ENCODE measurements around the gene HBG2. TPM values are rescaled to one million over a fixed set of nuclear protein-coding genes. Genes with fewer than 3 reads are reported as not detected.

HBG2 gene
- total and polyA plus RNA-seq, 2 of the 13 experiments (the other 11 are each of a cell fraction or from before 2014, with no cell fraction given): not detected

DNA sequence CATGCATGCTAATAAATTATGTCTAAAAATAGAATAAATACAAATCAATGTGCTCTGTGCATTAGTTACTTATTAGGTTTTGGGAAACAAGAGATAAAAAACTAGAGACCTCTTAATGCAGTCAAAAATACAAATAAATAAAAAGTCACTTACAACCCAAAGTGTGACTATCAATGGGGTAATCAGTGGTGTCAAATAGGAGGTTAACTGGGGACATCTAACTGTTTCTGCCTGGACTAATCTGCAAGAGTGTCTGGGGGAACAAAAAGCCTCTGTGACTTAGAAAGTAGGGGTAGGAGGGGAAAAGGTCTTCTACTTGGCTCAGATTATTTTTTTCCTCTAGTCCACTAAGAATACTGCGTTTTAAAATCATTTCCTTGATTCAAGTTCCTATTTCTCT, 26.9 kb downstream of the HBG2 start (continued):
- TF ChIP-seq, protein P1, sequence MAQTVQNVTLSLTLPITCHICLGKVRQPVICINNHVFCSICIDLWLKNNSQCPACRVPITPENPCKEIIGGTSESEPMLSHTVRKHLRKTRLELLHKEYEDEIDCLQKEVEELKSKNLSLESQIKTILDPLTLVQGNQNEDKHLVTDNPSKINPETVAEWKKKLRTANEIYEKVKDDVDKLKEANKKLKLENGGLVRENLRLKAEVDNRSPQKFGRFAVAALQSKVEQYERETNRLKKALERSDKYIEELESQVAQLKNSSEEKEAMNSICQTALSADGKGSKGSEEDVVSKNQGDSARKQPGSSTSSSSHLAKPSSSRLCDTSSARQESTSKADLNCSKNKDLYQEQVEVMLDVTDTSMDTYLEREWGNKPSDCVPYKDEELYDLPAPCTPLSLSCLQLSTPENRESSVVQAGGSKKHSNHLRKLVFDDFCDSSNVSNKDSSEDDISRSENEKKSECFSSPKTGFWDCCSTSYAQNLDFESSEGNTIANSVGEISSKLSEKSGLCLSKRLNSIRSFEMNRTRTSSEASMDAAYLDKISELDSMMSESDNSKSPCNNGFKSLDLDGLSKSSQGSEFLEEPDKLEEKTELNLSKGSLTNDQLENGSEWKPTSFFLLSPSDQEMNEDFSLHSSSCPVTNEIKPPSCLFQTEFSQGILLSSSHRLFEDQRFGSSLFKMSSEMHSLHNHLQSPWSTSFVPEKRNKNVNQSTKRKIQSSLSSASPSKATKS (CRISPR knock-in tag; IDR thresholded peaks at IDR 0.05): no peak
- no peak for TF ChIP-seq TARDBP (CRISPR knock-in tag; IDR thresholded peaks at IDR 0.05)
- TF ChIP-seq, protein P2, sequence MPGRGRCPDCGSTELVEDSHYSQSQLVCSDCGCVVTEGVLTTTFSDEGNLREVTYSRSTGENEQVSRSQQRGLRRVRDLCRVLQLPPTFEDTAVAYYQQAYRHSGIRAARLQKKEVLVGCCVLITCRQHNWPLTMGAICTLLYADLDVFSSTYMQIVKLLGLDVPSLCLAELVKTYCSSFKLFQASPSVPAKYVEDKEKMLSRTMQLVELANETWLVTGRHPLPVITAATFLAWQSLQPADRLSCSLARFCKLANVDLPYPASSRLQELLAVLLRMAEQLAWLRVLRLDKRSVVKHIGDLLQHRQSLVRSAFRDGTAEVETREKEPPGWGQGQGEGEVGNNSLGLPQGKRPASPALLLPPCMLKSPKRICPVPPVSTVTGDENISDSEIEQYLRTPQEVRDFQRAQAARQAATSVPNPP (CRISPR knock-in tag; IDR thresholded peaks at IDR 0.05): no peak
- no peak for TF ChIP-seq CREB1 (IDR thresholded peaks at IDR 0.05)
- no peak for TF ChIP-seq CREB1 (CRISPR knock-in tag; IDR thresholded peaks at IDR 0.05)
- no peak for TF ChIP-seq ZIK1 (CRISPR knock-in tag; IDR thresholded peaks at IDR 0.05; ENCODE audit: borderline replicate concordance, low read depth)
- TF ChIP-seq ZNF572 (CRISPR knock-in tag; IDR thresholded peaks at IDR 0.05): no peak
- TF ChIP-seq ZNF263 (CRISPR knock-in tag; IDR thresholded peaks at IDR 0.05): no peak
- TF ChIP-seq RNF2 (conservative IDR thresholded peaks at IDR 0.05; ENCODE audit: low read depth): no peak
- no peak for TF ChIP-seq ZFP37 (CRISPR knock-in tag; IDR thresholded peaks at IDR 0.05; ENCODE audit: borderline replicate concordance)
- TF ChIP-seq ZNF264 (CRISPR knock-in tag; IDR thresholded peaks at IDR 0.05): no peak

DNA sequence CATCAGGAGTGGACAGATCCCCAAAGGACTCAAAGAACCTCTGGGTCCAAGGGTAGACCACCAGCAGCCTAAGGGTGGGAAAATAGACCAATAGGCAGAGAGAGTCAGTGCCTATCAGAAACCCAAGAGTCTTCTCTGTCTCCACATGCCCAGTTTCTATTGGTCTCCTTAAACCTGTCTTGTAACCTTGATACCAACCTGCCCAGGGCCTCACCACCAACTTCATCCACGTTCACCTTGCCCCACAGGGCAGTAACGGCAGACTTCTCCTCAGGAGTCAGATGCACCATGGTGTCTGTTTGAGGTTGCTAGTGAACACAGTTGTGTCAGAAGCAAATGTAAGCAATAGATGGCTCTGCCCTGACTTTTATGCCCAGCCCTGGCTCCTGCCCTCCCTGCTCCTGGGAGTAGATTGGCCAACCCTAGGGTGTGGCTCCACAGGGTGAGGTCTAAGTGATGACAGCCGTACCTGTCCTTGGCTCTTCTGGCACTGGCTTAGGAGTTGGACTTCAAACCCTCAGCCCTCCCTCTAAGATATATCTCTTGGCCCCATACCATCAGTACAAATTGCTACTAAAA, 27.8 kb downstream of the HBG2 start, which contains the start of gene HBB:
Gene HBB, minus strand, starts transcription at position 340 of the 579 bp plus-strand sequence. Its CDS starts 50 bp downstream, at position 290.
- no peaks in the 10 kb centered on the region for H3K4me1 ChIP-seq (ENCODE audit: insufficient read depth, low read length)
- H3K9ac ChIP-seq (ENCODE audit: insufficient read depth, low read depth, low read length): no peak within 1 kb of the TSS
- no peak within 1 kb of the TSS for H3K4me3 ChIP-seq (replicated peaks in 1 of 3; ENCODE audit: insufficient read depth in 1 of 3, low read depth in 2 of 3, low read length in 3 of 3)
- H3K9me3 ChIP-seq (ENCODE audit: low read length): no peaks in the 10 kb centered on the region
- DNase-seq (ENCODE audit: low spot score) (no peak), ATAC-seq (no peak), FAIRE-seq (no peak)
- H3K79me2 ChIP-seq (ENCODE audit: insufficient read depth, low read length): no peaks in the 10 kb centered on the region
- no peaks in the 10 kb centered on the region for H3K36me3 ChIP-seq (replicated peaks in 1 of 2; ENCODE audit: control insufficient read depth in 1 of 2, insufficient read depth in 2 of 2, low read length in 2 of 2)
- no TSS peak for BruUV-seq (replicated peaks)
- intact Hi-C loops (cut with micrococcal nuclease; ENCODE audit: unreplicated experiment) (no loop called here), in situ Hi-C loops (cut with HindIII; ENCODE audit: extremely low pct_ligation_motif_present, low pct_unique_long_range_greater_than_20kb) (no loop called here)
- H4K20me1 ChIP-seq (ENCODE audit: insufficient read depth, low read length): no peaks in the 10 kb centered on the region
- ChIA-PET POLR2A (no interaction called here), CTCF (ENCODE audit: low intra/inter-chr PET ratio, low total read pairs) (no interaction called here)
- H2AFZ ChIP-seq (ENCODE audit: low read length): no peak within 1 kb of the TSS
- no CpG with 5 or more reads among the region's 3 CpGs for WGBS (ENCODE audit: low lambda C conversion rate)
- no peak within 1 kb of the TSS for H3K27ac ChIP-seq (ENCODE audit: extremely low read length, insufficient read depth, low read length)
- H3K4me2 ChIP-seq (ENCODE audit: low read depth, low read length): no peak within 1 kb of the TSS
- H3K27me3 ChIP-seq (ENCODE audit: control insufficient read depth in 1 of 2, insufficient read depth in 2 of 2, low read length in 2 of 2): peaks cover 0 to 3% of the 10 kb centered on the region in 2 experiments; a peak in 1 of 5 replicates
- TF ChIP-seq ZNF780A (CRISPR knock-in tag; IDR thresholded peaks at IDR 0.05) (no peak), MATR3 (CRISPR knock-in tag; IDR thresholded peaks at IDR 0.05) (no peak), ZNF263 (CRISPR knock-in tag; IDR thresholded peaks at IDR 0.05) (no peak), PCBP1 (IDR thresholded peaks at IDR 0.05; ENCODE audit: borderline replicate concordance, low read depth, low read length) (no peak), ZC3H13 (CRISPR knock-in tag; IDR thresholded peaks at IDR 0.05) (no peak), ZNF383 (CRISPR knock-in tag; IDR thresholded peaks at IDR 0.05; ENCODE audit: borderline replicate concordance) (no peak), POLR2A (IDR thresholded peaks at IDR 0.05; ENCODE audit: insufficient read depth in 1 of 2, low read depth in 2 of 2, low read length in 2 of 2) (no peak), JUN (CRISPR knock-in tag; IDR thresholded peaks at IDR 0.05) (no peak)
